ENCODE data around the gene CXXC4. TPM values are rescaled to one million over a fixed set of nuclear protein-coding genes. Genes with fewer than 3 reads are reported as not detected.
A peak's percentile ranks its signal among the peaks of the same experiment; 100 is the strongest.

CXXC4 gene
- total RNA-seq (2021; ENCODE audit: unreplicated experiment) (0.54 TPM), Bru-seq, nascent RNA (percentile 34 among the genes with signal in this experiment), BruChase-seq, experiment 1, labeled RNA remaining after a 6-hour chase (percentile 36 among the genes with signal in this experiment), BruChase-seq, experiment 2, labeled RNA remaining after a 2-hour chase (percentile 43 among the genes with signal in this experiment)
- polyA plus RNA-seq (2012): 0.06 and 0.16 TPM in 2 replicates
- long read RNA-seq: 0 reads

GRCh38 chr4:104494822-104495559 is at the start of gene CXXC4:
Gene CXXC4 (minus strand): TSS chr4:104494894. CDS start chr4:104491802, 3,092 bp downstream.
- DNase-seq (ENCODE audit: low read depth, low spot score): peak; percentile 23
- Histone ChIP-seq H3K79me2 (ENCODE audit: insufficient read depth, low read length) (no peaks in the 10 kb centered on the region), H3K9me3 (ENCODE audit: control insufficient read depth in 1 of 2, insufficient read depth in 1 of 2, low read depth in 1 of 2, low read length in 2 of 2) (no peaks in the 10 kb centered on the region), H3K9me2 (ENCODE audit: insufficient read depth) (no peaks in the 10 kb centered on the region), H3K4me2 (ENCODE audit: low read length) (peak within 1 kb of the TSS; percentile 99), H2AFZ (ENCODE audit: low read depth, low read length, poor library complexity, severe bottlenecking) (peak within 1 kb of the TSS; percentile 85), H3K27ac (ENCODE audit: low read depth, low read length) (peak within 1 kb of the TSS; percentile 44; the same call in 1 of the 2 replicates), H3K9ac (ENCODE audit: low read length) (peak within 1 kb of the TSS; percentile 67), H4K20me1 (ENCODE audit: insufficient read depth) (no peaks in the 10 kb centered on the region), H3K4me1 (ENCODE audit: control insufficient read depth in 1 of 2, insufficient read depth in 2 of 2, low read length in 2 of 2) (peaks cover 17 to 32% of the 10 kb centered on the region in 2 experiments), H3K27me3 (ENCODE audit: insufficient read depth, low read length) (no peaks in the 10 kb centered on the region), H3K36me3 (ENCODE audit: control insufficient read depth in 1 of 2, insufficient read depth in 2 of 2, low read length in 2 of 2) (no peaks in the 10 kb centered on the region), H3K4me3 (replicated peaks in 1 of 2; ENCODE audit: low read depth in 1 of 2, low read length in 2 of 2) (peak within 1 kb of the TSS; percentile 53 to 77)
- intact Hi-C loops (cut with micrococcal nuclease): no loop called here
- POLR2A ChIA-PET: no interaction called here
- CTCF ChIA-PET: no interaction called here
- no TSS peak for BruUV-seq (replicated peaks)
- RAD21 ChIA-PET (ENCODE audit: low non-redundant PET in 1 of 2, low total read pairs in 2 of 2, uncharacterized antibody in 2 of 2, unreplicated experiment in 2 of 2): no interaction called here
- peak; percentile 63 for ATAC-seq
- TF ChIP-seq, protein P1, sequence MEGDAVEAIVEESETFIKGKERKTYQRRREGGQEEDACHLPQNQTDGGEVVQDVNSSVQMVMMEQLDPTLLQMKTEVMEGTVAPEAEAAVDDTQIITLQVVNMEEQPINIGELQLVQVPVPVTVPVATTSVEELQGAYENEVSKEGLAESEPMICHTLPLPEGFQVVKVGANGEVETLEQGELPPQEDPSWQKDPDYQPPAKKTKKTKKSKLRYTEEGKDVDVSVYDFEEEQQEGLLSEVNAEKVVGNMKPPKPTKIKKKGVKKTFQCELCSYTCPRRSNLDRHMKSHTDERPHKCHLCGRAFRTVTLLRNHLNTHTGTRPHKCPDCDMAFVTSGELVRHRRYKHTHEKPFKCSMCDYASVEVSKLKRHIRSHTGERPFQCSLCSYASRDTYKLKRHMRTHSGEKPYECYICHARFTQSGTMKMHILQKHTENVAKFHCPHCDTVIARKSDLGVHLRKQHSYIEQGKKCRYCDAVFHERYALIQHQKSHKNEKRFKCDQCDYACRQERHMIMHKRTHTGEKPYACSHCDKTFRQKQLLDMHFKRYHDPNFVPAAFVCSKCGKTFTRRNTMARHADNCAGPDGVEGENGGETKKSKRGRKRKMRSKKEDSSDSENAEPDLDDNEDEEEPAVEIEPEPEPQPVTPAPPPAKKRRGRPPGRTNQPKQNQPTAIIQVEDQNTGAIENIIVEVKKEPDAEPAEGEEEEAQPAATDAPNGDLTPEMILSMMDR (IDR thresholded peaks at IDR 0.05 in 2 of 3, conservative IDR thresholded peaks at IDR 0.05 in 1 of 3; ENCODE audit: borderline replicate concordance in 1 of 3, insufficient read depth in 1 of 3, low read depth in 2 of 3, low read length in 2 of 3): no peak
- no peak for TF ChIP-seq SIN3A (IDR thresholded peaks at IDR 0.05; ENCODE audit: low read depth)
- TF ChIP-seq FOSL1 (IDR thresholded peaks at IDR 0.05; ENCODE audit: low read depth): no peak
- no peak for TF ChIP-seq ZFX (IDR thresholded peaks at IDR 0.05)
- TF ChIP-seq, protein P2, sequence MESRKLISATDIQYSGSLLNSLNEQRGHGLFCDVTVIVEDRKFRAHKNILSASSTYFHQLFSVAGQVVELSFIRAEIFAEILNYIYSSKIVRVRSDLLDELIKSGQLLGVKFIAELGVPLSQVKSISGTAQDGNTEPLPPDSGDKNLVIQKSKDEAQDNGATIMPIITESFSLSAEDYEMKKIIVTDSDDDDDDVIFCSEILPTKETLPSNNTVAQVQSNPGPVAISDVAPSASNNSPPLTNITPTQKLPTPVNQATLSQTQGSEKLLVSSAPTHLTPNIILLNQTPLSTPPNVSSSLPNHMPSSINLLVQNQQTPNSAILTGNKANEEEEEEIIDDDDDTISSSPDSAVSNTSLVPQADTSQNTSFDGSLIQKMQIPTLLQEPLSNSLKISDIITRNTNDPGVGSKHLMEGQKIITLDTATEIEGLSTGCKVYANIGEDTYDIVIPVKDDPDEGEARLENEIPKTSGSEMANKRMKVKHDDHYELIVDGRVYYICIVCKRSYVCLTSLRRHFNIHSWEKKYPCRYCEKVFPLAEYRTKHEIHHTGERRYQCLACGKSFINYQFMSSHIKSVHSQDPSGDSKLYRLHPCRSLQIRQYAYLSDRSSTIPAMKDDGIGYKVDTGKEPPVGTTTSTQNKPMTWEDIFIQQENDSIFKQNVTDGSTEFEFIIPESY (IDR thresholded peaks at IDR 0.05; ENCODE audit: extremely low read depth, insufficient replicate concordance, low read length): no peak
- no peak for TF ChIP-seq YY1 (IDR thresholded peaks at IDR 0.05; ENCODE audit: extremely low read depth, insufficient replicate concordance, low read depth, low read length)
- TF ChIP-seq POLR2A (IDR thresholded peaks at IDR 0.05; ENCODE audit: borderline replicate concordance, extremely low read depth, insufficient read depth, insufficient read length): peak; percentile 31
- 0 out of 2 replicates have a peak, but pooled peaks have one; percentile 30 for TF ChIP-seq CBX3 (IDR thresholded peaks at IDR 0.05; ENCODE audit: low read depth)
- TF ChIP-seq EZH2phosphoT487 (IDR thresholded peaks at IDR 0.05; ENCODE audit: borderline replicate concordance): no peak
- no peak for TF ChIP-seq EZH2 (IDR thresholded peaks at IDR 0.05)
- no peak for TF ChIP-seq CEBPB (IDR thresholded peaks at IDR 0.05; ENCODE audit: low read depth)
- TF ChIP-seq TCF7L2 (IDR thresholded peaks at IDR 0.05; ENCODE audit: borderline replicate concordance, extremely low read depth, insufficient read depth, insufficient read length): no peak
- TF ChIP-seq JUND (IDR thresholded peaks at IDR 0.05): no peak
- TF ChIP-seq ATF3 (IDR thresholded peaks at IDR 0.05): no peak
- 0 out of 2 replicates have a peak, but pooled peaks have one; percentile 2 for TF ChIP-seq RAD21 (IDR thresholded peaks at IDR 0.05; ENCODE audit: low read depth)
- TF ChIP-seq ELF1 (IDR thresholded peaks at IDR 0.05; ENCODE audit: borderline replicate concordance, low read depth): no peak
- TF ChIP-seq ZNF274 (IDR thresholded peaks at IDR 0.05; ENCODE audit: low read depth, low read length): no peak
- 0 out of 2 replicates have a peak, but pooled peaks have one; percentile 43 for TF ChIP-seq POLR2AphosphoS5 (IDR thresholded peaks at IDR 0.05; ENCODE audit: low read depth, low read length)
- TF ChIP-seq MAX (IDR thresholded peaks at IDR 0.05): peak; percentile 80
- 0 out of 2 replicates have a peak, but pooled peaks have one; percentile 16 for TF ChIP-seq EGR1 (IDR thresholded peaks at IDR 0.05; ENCODE audit: low read depth)
- TF ChIP-seq SRF (IDR thresholded peaks at IDR 0.05; ENCODE audit: low read depth): no peak
- no peak; the same call in 1 of the 2 replicates for TF ChIP-seq SP1 (IDR thresholded peaks at IDR 0.05; ENCODE audit: low read depth)

All from HCT116 (cell line).